Activated CD4-positive, alpha-beta T cell treated with anti-CD3 and anti-CD28 coated beads, Interleukin-2, amount 50 U/mL, for 48 hours (primary cell): Measurements from ENCODE around the gene PKP4.

Experiments
- DNase-seq, 2 experiments: peaks; one replicate each; pipeline ENCODE4 v3.0.0-alpha.2; 2020

The PKP4 gene

DNA sequence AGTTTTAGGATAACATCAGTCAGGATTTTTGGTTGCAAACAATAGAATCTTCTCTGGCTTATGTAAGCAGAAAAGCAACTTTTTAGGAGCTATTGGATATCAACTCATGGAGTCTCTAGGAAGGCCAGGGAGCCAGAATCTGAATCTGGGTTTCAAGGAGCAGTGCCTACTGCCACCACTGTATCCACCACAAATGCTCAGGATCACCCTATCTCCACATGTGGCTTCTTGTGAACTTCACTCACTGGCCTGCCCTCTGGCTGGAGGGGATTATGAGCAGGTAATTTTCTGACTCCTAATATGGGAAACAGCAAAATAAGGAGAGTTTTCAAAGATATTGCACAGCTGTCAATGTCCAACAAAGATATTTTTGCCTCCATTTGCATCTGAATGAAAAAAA, 142.9 kb downstream of the PKP4 start:
- DNase-seq, result no peak

DNA sequence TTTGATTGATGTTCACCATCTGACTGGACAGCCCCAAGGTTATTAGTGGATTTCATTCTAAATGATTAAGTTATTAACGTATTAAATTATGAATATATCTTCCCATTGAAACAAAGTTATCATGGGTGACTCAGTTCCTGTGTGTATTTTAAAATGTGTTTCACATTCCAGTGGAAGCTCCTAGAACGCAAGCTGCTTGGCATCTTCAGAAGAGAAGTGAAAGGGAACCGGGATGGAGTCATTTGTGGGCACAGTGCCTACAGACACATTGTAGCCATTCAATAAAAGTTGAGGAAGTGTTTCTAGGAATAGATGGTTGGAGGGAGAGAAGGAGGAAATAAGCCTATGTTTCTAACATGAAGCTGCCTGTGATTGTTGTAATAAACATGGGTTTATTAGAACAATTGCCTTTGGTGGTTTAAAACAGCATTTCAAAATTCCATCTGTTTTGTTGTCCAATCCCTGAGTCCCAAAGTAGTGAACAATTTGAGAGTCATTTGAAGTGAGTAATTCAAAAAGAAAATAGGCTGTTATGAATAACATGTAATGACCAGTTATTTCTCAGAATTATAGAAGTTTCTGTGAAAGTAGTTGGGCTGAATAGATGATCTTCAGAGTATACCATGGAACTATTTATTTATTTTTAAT, 143.5 kb downstream of the PKP4 start:
- DNase-seq, result no peak

DNA sequence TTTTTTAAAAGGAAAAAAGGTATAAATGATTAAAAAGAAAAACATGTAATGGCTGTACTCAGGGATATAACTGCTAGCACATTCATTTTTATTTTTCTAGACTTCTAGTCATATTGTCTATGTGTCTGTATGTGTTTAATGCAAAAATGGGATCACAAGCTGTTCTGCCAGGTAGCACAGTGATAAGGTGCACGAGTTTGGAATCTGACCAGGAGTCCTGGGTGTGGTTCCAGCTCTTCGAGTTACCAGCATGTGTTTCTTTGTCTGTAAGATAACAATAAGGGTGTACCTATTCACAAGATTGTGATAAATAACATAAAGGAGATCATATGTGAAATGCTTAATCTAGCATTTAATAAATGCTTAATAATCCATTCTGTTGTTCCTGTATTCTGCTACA, 145.3 kb downstream of the PKP4 start:
- no peak for DNase-seq

DNA sequence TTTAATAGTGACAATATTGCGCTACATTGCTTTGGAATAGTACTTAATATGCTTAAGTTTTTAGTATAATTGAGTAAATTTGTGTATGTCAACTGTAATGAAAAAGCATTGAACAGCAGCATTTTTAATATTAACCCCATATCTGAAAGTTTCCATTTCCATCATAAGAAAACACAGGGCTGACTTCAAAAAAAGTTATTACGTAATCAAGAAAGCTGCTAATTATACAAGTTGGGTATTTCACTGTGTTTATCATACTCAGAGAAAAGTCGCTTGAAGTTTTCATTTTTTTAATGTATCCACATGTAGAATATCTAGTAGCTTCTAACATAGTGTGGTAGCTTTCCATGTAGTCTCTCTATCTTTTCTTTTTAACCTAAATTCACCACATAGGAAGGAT, 146.5 kb downstream of the PKP4 start:
- DNase-seq, result no peak

DNA sequence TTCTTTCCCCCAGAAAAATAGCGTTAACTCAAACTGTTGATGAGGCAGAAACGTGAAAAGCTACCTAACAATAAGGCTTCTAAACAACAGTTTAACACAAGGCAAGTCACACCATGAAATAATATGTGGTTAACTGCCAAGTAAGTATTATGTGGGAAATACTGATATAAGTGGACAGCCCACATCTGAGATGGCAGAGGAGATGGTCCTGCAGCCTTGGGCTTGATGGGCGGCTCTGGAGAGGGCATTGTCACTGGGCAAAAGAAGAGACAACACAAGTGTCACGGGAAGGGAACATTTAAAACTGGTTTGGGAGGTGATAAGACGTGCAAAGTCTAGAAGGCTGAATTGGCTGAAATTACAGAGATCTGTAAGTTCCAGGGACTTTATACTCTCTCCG, 147.2 kb downstream of the PKP4 start:
- no peak for DNase-seq

DNA sequence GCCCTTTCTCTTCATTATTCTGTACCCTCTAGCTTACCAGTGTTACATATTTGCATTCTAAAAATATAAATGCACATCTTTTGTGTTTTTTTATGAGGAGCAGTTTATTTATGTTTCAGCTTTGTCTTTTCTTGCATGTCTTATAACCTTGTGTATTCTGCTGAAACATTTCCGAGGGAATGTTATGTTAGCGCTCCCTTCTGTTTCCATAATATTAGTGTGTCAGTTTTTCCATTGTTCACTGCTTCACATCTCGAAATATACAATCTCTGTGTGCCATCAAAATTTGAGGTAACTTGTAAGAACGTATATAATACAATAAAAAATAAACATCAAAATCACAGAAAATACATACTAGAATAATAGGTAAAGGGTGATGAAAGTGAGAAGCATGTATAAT, 153.3 kb downstream of the PKP4 start:
- DNase-seq, result no peak

DNA sequence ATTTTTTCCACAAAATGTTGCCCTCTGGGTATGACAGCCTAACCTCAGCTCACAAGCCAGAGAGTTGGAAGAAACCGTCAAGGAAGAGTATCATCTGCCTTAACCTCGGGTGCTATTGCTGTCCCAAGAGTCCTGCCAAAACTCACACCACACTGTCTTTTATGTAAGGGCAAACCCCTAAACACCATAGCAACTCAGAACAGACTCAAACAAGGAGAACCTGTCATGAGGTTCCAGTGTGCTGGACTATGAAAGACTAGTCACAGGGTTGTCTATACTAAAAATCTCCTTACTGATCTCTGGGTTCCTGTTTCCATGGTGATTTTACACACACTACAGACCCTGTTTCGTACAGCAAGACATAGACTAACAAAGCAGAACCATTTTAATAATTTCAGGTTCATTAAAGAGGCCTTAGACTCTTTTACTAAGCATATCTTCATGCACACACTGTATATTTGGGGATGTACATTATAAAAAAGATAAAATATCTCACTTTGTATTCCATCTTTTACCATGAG, 159.8 kb downstream of the PKP4 start:
- DNase-seq, result no peak

DNA sequence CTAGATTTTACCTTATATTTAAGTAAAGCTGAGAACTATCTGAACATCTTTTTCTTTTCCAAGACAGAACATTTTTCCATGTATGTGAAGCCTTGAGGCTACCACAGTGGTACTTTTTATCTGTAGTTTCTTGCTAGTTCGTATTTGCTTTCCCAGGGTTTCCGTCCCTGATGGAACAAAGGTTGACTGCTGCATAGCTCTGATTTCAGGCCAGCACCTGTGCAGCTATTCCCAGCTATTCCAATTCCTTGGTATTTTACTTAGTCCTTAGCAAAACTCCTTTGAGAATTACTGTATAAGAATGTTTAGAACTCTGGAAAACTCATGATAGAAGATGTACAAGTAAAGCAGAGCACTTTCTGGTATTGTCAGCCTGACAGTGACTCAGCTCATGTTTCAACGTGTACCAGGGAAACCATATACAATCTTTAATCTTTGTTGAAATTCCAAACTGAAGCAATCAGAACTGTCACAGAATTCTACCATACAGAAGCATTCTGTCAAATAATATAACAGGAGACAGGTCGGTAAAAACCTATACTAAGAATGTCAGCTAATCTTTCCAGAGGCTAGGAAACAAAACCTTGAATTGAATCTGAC, 162.2 kb downstream of the PKP4 start:
- no peak for DNase-seq

DNA sequence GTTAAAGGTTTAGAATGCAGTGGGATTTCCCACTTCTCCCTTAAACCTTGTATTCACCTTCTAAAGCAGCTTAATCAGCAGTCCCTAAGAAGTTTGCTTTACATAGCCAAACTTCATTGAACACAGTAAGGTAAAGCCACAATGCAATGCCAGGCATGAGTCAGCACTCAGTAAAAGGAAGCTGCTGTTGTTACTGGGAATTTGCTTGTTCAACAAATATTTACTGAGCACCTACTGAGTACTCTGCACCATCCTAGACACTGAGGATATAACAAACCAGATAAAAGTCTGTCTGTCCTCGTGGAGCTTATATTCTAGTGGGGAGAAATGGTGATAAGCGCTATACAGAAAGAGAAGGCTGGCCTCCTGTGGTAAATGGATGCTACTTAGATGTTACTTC, 162.7 kb downstream of the PKP4 start:
- no peak for DNase-seq

DNA sequence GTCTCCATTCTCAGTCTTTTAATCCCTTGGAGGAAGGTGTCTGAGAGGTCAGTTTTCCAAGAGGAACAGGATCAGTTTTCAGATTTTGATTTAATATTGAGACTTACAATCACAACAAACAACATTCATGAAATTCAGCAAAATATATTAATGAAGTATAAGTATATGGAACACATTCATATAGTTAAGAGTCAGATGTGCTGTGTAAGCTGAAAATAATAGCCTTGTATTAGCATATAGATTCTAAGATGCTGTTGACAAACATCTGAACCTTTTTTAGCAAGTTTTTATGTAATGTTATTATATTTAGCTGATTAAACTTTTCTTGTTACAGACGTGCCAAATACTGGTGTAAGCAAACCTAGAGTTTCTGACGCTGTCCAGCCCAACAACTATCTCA, 163.9 kb downstream of the PKP4 start:
- DNase-seq, result no peak

DNA sequence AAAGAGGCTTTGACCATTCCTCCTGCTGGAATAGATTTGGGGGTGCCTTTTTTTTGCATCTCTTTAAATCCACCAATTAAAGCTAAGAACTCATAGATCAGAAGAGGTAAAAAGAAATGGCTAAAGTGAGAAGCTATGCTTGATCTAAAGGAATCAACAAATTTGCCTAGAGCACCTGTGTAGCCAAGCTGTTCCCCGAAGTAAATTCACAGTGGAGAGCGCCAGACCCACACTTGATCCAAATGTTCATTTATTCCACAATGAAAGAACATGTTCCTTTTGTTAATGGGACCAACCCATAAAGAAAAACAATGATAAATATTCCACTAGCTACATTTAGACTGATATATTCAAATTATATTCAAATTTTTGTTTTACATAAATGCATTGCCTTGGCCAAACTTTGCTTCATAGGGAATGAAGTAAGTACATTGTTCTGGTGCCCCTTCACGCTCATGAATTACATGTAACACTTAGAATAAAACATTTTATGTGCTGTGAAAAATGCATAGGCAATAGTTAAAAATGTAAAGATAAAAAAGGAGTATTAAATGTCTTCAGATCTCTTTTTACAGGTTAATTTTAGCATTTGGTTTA, 167.4 kb downstream of the PKP4 start:
- no peak for DNase-seq

DNA sequence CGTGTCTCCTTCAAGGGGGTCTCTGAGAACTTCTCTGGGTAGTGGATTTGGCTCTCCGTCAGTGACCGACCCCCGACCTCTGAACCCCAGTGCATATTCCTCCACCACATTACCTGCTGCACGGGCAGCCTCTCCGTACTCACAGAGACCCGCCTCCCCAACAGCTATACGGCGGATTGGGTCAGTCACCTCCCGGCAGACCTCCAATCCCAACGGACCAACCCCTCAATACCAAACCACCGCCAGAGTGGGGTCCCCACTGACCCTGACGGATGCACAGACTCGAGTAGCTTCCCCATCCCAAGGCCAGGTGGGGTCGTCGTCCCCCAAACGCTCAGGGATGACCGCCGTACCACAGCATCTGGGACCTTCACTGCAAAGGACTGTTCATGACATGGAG, 168.2 kb downstream of the PKP4 start:
- DNase-seq, result no peak

DNA sequence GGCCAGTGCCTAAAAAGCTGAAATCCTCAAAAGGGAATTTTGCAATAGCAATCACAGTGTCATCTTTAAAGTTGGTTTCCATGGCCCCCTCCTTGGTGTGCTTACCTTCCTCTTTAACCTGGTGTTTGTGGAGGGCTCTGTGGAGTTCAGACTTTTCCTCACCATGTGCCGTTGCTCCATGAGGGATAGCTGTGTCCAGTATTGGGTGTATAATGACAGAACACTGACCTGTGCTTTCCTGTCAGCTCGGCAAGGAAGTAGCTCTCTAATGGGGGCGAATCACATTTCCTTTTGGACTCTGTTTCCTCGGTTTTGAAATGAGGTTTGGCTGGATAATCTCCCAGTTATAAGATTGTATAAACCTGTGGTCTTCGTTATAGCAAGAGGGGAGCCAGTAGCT, 172.4 kb downstream of the PKP4 start:
- DNase-seq, result no peak

DNA sequence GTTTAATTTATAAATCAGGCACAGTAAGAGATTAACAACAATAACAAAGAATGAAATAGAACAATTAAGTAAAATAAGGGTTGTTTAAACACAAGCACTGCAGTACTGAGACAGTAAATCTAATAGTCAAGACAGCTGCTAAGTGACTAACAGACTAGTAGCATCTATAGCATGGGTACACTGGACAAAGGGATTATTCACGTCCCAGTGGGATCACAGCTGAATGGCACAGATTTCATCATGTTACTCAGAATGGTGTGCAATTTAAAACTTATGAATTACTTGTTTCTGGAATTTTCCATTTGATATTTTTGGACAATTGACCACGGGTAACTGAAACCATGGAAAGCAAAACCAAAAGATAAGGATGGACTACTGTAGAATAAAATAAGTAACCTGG, 176.5 kb downstream of the PKP4 start:
- DNase-seq, result no peak

DNA sequence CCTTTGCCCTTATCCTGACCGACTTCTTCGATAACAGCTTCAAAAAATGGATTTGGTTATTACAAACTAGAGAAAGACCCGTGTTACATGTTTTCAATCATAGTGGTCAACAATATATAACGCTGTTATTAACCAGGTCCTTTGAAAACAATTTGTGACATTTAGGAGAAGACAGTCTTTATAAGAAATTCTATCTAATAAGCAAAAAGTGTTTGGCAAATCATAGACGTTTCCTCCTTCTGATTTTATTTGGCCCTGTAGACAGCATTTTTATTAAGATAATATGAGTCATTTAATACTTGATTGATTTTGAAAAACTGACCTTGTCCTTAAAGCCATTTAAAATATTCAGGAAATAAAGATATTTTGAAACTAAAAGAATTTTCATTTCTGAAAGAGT, 177.9 kb downstream of the PKP4 start:
- DNase-seq, result no peak

DNA sequence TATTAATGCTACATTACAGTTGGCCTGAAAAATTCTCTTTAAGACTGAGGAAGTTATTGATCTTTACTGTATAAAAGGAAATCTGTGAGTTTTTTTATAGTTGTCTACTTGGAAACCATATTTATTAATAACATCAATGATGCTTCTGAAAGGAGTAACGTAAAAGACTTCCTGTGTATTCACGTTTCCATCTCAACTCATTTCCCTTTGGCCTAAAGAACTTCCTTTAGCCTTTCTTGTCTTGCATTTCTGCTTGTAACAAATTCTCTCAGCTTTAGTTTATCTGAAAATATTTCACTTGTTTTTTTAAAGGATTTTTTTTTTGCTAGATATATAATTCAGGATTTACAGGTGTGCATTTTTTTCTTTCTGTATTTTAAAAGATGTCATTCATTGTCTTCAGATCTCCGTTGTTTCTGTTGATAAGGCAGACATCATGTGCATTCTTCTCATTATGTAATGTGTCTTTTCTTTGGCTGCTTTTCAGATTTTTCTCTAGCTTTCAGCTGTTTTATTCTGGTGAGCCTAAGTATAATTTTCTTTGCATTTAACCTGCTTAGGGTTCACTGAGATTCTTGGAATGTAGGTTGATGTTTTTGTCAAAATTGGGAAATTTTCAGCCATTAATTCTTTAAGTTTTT, 179.3 kb downstream of the PKP4 start:
- DNase-seq, result no peak

DNA sequence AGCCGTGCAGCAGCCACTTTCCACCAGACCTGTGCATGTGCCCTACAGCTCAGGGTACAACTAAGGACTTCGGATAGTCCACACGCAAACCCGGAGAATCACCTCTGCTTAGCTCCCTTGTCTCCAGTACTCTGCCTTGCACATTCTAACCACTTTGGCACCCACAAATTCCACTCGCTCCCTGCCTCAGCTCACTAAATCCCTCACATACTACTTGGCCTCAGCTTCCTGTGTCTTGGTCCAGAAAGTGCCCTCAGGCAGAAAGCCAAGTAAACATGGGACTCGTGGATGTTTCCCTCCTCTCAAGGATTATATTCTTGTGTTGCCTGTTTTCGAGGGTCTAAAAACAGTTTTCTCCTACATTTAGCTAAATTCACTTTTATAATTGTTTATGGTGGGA, 180.6 kb downstream of the PKP4 start:
- no peak for DNase-seq

DNA sequence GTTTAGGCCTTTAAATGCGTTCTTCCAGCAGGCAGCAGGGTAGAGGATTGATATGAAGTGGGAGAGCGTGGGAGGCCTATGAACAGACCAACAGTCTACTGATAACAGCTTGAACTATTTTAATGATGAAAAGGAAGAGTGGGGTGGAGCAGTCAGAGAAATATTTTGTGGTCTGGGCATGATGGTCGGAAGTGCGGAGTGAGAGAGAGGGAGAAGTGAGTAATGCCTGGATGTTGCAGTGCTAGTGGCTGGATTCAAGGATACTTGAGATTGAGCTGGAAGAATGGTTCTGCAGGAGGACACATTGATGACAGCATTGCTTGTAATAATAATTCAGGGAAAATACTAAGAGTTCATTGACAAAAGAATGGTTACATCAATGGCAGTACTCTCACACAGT, 187.4 kb downstream of the PKP4 start:
- DNase-seq, result no peak

DNA sequence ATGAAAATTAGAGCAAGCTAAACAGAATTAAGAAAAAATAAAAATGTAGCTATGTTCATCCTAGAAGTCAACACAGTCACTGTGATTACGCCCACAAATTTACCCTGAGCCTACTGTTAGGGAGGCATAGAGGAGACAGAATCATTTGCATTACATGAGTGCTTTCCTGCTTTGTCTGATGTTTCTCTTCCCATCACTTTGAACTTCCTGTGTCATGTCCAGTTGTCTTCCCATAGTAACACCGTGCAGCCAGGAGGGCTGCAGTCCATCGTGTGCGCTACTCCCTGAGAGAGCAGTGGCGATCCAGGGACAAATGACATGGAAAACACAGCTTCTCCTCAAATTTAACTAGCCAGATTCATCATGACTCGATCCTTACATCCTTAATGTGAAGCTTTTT, 188.5 kb downstream of the PKP4 start:
- no peak for DNase-seq

DNA sequence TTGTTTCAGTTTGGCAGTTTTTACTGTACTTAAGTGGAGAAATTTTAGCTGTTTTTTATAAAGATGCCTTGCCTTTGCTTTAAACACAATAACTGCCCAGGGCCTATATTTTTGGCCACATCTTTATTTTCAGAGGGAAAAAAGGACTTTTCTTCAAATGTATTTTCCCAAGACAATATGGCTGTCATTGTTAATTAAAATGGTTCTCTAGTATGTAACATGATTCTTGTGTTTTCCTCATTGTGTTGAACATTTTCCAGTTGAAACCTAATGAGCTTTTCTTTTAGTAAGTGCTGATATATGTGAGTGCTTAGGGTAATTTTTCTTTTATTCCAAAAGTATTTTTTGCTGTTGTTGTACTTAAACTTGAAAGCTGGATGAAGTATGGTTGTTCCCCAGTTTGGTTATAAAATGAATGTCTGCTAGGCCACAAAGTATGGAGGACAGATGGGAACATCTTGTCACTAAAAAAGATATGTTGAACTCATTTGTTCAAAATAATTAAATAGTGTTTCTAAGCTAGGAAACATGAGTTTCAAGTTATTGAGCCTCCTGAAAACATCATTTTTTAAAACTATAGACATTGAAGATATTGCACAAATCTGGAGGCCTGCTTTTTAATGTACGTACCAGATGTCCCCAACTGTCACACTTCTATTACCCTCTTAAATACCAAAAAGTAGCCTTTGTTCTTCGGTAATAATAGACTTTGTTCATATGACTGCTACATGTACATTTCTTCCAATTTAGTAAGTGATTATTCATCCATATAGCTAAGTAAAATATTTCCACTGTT, 190.9 kb downstream of the PKP4 start:
- DNase-seq, result no peak

DNA sequence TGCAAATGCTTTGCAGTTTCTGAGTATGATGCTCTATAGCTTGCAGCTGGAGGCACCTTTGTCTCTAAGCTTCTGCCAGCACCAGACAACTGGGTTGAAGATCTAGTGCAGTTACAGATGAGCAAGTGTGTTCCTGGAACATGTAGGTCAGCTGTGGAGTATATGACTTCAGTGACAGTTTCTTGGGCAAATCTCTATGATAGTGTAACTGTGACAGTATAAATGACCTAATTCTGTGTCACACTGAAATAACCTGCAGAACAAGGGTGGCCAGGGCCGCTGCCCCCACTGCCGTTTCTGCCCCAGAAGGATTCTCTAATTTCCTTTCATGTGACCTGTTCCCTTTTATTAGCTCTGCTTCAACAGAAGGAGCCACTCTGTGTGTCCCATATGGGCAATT, 193.1 kb downstream of the PKP4 start:
- no peak for DNase-seq

DNA sequence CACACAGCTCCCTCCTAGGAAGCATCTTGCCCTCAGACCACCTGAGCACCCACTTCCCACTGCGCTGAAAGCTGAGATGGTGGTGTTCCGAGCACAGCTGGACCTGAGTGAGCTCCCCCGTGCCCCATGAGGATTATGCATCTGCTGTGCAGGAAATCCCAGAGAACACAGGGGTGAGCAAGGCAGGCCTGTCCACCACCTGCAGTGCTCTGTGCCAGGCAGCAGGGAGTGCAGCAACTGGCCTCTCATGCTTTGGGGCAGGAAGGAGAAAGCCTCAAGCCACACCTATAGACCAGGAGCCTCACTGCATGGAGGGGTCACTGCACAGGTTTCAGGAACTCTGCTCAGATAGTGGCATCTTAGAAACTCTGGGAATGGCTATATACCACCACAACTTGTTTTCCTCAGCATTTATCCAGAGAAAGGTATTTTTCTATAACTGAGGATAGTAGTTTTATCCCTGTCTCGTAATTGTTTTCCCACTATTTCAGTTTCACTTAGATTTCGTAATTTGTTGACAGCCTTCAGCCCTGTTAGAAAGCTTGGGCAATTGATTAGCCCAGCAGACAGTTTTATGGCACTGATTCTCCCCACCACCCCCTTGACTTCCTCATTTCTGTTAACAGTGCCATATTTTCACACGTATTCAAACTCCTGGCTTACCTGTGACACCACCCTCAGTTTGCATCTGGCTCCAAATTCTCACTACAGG, 194.1 kb downstream of the PKP4 start:
- DNase-seq, result no peak
